Transverse colon (tissue), 3 donors: Measurements from ENCODE around the gene NOTCH1.

Experiments used
- CTCF ChIP-seq, 5 experiments: fragments of 200-600 bp in 3 of 5; fragments of 450-650 bp in 2 of 5; sonication (generic) in 3 of 5; IDR thresholded peaks; 1 replicate in 2 of 5; 2 replicates in 3 of 5; pipeline ENCODE4 v1.5.1; 2016 to 2017; ENCODE audit warnings: antibody characterized with exemption in 5 of 5, inconsistent platforms in 3 of 5, mild to moderate bottlenecking in 2 of 5, moderate library complexity in 1 of 5
- EP300 ChIP-seq: sonication (generic); formaldehyde crosslinking; IDR thresholded peaks from one replicate; pipeline ENCODE4 v1.6.1; 2017; ENCODE audit warnings: antibody characterized with exemption, low read depth
- POLR2A ChIP-seq: fragments of 450-650 bp; IDR thresholded peaks from one replicate; pipeline ENCODE4 v1.6.1; 2016; ENCODE audit warnings: antibody characterized with exemption, mild to moderate bottlenecking, moderate library complexity

- TF ChIP-seq CTCF (IDR thresholded peaks at IDR 0.05) (no peak), EP300 (no peak), POLR2A (no peak)
Measured at GRCh38 chr9:136532799-136533774, 12.8 kb downstream of the NOTCH1 start.
